Urothelium cell line (cell line): ENCODE data around the gene TMEM204.

ENCODE experiments used
- DNase-seq: peaks from one replicate; pipeline ENCODE4 v3.0.0; 2011; ENCODE audit warnings: low spot score, mixed read lengths
- FAIRE-seq: peaks from 2 replicates; lab custom pipeline; 2011; peaks lifted over from hg19 to GRCh38; lab: Jason Lieb, UNC

Gene TMEM204

GRCh38 chr16:1536601-1537000 is 3.1 kb downstream of the TMEM204 start:
- FAIRE-seq (no peak), DNase-seq (no peak)

GRCh38 chr16:1537138-1537577 is 3.7 kb downstream of the TMEM204 start:
- DNase-seq (no peak), FAIRE-seq (no peak)

GRCh38 chr16:1537763-1538289 is 4.4 kb downstream of the TMEM204 start:
- DNase-seq (no peak), FAIRE-seq (no peak)

GRCh38 chr16:1538804-1539520 is 5.5 kb downstream of the TMEM204 start:
- DNase-seq (no peak), FAIRE-seq (no peak)

- FAIRE-seq (peak; percentile 23), DNase-seq (no peak)
Measured at GRCh38 chr16:1539720-1540555, 6.5 kb downstream of the TMEM204 start.

- no peak for FAIRE-seq
- DNase-seq = no peak
Measured at GRCh38 chr16:1540556-1540855, 7.0 kb downstream of the TMEM204 start.

DNA sequence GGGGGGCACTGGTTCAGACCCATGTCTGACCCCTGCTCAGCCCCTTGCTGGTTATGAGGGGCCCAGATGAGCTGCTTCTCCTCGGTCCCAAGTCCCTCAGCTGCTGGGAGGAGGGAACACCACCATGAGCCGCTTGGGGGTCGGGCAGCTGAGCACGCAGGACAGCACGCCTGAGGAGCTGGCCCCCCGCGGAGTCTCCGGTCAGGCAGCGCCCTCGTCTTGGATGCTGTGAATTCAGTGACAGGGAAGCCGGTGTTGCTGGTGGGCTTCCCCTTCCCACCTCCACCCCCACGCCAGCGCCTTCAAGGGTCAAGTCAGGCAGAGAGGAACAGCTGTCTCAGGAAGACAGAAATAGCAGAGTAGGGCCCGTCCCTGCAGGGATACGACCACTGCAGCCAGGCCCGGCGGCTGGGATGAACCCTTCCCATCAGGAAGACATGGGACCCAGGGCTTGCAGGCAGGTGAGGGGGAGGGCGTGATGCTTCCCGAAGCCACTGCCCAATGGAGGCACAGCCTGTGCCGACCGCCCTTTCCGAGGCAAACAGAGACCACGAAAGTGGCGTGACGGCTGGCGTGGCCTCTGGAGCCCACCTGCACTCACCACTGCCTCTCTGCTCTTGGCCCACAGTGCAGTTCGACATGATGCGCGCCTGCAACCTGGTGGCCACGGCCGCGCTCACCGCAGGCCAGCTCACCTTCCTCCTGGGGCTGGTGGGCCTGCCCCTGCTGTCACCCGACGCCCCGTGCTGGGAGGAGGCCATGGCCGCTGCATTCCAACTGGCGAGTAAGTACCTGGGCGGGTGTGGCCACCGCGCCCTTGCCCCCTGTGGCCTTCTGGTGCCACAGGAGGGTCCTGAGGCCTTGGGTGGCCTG is 8.1 kb downstream of the TMEM204 start:
- no peak for FAIRE-seq

GRCh38 chr16:1542166-1542500 is 8.7 kb downstream of the TMEM204 start:
- DNase-seq = no peak
- FAIRE-seq = no peak

More for the DNA sequence above, 8.1 kb downstream of the TMEM204 start:
- DNase-seq = no peak

DNA sequence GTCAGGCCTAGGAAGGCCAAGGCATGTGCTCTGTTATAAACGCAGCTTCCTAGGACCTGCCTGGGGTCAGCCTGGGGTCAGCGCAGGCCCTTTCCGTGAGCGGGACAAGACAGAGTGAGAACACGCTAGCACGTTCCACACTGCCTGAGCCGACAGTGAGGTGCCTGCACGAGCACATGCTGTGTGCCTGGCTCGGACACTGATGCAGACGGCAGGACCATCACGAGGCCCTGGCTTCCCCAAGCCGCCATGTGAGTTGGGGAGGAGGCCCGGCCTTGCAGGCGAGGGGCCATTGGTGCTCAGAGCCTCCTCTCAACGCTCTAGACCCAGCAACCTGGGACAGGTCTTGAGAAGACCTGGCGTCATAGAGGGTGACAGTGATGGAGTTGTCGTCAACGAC is 9.1 kb downstream of the TMEM204 start:
- DNase-seq = no peak
- FAIRE-seq = no peak

DNA sequence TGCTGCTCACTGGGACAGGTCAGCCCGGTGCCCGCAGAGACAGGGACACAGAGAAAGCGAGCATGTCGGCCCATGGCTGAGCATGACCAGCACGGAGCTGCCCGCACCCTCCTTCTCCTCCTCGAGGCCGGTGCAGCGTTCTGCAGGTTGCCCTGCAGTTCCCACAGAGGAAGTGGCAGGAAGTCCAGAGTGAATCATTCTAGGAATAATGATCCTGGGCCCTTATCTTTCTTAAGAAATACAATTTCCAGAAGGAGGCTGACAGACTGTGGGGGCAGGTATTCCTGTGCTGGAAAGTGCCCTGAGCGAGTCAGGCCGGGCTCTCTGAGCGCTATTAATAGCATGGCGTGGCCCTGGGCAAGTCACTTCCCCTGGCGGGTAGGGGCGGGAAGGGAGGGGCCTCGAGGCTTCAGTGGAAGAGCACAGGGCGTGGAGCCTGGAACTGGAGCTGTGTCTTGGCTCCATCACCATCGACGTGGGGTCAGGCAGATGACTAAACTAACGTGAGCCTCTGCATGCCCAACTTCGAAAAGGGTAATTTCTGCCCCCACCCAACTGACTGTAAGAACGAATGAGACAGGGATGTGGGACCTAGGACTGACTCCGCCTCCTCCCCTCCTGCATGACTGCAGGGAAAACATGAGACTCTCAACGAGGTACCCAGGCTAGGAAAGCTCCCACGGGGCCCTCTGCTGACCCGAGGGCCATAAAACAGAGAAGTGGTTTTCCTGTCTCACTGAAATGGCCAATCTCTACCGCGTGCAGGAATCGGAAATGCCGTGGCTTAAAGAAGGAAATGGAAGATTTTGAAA is 9.8 kb downstream of the TMEM204 start:
- peak; percentile 84 for DNase-seq
- no peak for FAIRE-seq

DNA sequence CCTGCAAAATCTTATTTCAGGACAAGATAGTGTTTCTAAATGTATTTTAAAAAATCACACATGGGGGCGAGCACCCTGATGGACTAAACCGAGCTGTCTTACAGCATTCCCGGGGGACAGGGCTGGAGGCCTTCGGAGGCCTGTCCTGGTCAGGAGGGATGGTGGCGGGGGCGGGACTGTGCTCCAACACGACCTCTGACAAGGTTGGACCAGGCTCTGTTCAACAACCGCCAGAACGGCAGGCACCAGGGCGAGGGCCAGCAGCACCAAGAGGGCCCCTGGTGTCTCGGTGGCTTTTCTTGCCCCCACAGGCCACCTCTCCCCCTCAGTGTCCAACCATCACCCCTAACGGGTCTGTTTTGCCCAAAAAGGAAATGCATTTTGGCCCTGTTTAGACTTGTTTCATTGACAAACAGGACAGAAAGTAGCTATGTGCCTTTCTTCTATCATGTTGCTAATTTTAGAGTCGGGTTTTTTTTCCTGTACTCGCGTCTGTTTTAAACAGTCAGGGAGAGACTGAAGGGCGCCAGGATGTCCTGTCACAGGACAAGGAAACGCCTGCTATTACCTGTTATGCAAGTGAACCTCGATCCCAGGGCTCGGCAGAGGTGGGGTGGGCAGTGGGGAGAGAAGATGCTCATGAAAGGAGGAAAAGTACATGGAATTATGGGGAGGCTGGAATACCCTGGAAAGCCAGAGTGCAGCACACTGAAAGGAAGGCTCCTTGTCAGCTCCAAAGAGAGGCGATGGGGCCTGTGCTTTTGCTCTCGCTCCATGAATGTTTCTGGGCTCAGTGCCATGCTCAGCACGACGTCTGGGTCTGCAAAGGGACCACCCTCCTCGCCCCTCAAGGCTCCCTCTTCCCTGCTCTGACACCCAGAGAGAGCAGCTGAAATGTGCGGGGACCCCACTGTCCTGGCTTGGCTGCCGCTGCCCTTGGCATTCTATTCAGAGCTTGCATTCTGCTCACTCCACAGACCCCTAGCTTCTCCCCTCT is 11.9 kb downstream of the TMEM204 start:
- no peak for FAIRE-seq

DNA sequence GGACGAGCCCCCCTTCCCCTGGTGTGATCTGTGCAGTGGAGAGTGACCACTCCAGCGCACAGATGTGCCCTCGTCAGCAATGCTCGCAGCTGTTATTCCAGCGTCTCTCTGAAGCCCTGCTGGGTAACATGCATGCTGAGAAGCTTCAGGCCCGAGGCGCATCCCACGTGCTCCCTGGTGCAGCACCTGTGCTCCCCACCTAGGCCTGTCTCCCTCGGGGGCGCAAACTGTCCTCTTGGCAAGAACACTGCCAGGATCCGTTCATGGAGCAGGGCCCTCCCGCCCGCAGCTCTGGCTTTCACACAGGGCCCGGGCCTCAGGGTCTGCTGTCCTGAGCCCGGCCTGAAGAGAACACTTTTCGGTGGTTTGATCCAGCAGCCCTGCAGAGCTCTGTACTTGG is 13.0 kb downstream of the TMEM204 start:
- FAIRE-seq = no peak
- no peak for DNase-seq

More for the DNA sequence above, 11.9 kb downstream of the TMEM204 start:
- DNase-seq = no peak

DNA sequence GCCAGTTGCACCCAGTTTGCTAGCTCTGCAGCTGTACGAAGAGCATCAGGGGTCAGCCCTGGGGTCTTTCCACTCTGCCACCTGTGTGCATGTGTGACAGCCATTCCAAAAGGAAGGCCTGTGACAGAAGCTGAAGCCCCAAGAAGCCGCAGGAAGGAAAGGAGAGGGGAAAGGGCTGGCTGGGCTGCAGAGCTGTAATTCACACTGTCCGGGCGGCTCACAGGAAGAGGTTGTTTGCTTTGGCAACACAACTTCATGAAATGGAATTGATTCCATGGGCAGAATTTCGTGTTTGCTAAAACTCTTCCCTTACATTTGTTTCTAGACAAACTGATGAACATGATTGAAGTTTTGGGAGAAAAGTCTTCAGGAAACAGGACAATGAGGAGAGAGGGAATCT is 14.8 kb downstream of the TMEM204 start:
- FAIRE-seq (no peak), DNase-seq (no peak)

DNA sequence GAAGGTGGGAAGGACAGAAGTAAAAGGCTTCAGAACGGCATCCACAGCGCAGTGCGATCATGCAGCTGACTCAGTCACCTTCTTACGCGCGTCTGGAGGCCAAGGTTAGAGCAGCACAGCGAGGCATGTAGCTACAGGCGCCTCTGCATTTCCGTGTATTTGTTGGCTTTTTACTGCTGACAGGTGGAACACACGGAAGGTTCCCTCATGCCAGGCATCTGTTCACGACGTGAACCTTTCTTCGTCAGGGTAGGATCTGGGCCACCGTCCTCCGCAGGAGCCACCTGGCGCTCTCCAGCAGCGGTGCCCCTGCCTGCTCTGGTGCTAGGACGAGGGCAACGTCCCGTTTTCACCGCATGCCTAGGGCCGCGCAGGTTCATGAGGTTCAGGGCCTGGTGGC is 15.3 kb downstream of the TMEM204 start:
- FAIRE-seq = no peak
- DNase-seq = no peak

DNA sequence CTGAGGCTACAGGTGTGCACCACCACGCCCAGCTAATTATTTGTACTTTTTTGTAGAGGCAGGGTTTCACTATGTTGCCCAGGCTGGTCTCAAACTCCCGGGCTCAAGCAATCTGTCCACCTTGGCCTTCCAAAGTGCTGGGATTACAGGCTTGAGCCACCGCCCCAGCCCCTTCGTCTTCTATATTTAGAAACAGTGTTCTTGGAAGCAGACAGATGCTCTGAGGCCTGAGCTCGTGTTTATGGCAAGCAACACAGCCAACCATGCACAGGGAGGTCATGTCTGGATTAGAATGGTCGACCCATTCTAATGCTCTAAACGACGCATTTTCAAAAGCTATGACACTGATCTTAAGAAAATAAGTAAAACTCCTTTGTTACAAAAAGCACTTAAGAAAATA is 16.6 kb downstream of the TMEM204 start:
- no peak for DNase-seq

GRCh38 chr16:1550696-1551095 is 17.2 kb downstream of the TMEM204 start:
- FAIRE-seq = peak; percentile 32
- no peak for DNase-seq

More for the DNA sequence above, 16.6 kb downstream of the TMEM204 start:
- no peak for FAIRE-seq

DNA sequence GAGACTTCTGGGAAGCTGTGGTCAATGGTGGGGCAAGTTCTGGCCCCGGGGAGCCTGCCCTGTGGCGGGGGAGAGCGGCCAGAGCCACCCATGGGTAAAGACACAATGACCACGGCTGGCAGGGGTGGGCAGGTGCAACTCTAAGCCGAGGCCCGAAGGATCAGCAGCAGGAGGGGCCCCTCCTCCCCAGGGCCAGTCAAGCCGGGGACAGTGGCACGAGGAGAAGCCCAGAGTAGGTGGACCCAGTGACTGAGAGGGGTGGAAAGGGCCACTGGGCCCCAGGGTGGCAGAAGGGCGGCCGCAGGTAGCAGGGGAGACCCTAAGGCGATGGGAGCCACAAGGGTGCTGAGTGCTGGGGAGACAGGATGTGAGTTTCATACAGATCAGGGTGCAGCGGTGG is 17.7 kb downstream of the TMEM204 start:
- FAIRE-seq = no peak
- DNase-seq = no peak

- FAIRE-seq (no peak), DNase-seq (no peak)
Measured at GRCh38 chr16:1552129-1552528, 18.7 kb downstream of the TMEM204 start.
